CD14-positive monocyte (primary cell): ENCODE measurements around the gene AOPEP. TPM values are rescaled to one million over a fixed set of nuclear protein-coding genes. Genes with fewer than 3 reads are reported as not detected.

Experiments
- DNase-seq, 3 donors: peaks; one replicate each; pipeline ENCODE4 v3.0.0-alpha.2; 2011 to 2022
- H2AFZ ChIP-seq: 2 replicates; pipeline ENCODE4 v1.6.0; 2012; ENCODE audit warnings: mild to moderate bottlenecking, low read depth, low read length, inconsistent platforms; ENCODE audit not compliant: insufficient read depth, poor library complexity, severe bottlenecking
- H3K27ac ChIP-seq, 2 donors: 1 replicate in 1 of 2; 2 replicates in 1 of 2; pipeline ENCODE4 v1.5.1; 2012 to 2013; ENCODE audit warnings: low read length in 2 of 2, control low read depth in 1 of 2, inconsistent platforms in 1 of 2, low read depth in 1 of 2, mild to moderate bottlenecking in 1 of 2
- H3K27me3 ChIP-seq, 2 donors: one replicate each; pipeline versions ENCODE4 v1.6.0 to v1.6.1; 2011 to 2013; ENCODE audit warnings: low read length in 2 of 2; ENCODE audit not compliant: control insufficient read depth in 2 of 2, insufficient read depth in 2 of 2
- H3K36me3 ChIP-seq, 2 donors: replicated peaks in 1 of 2; 1 replicate in 1 of 2; 2 replicates in 1 of 2; pipeline versions ENCODE4 v1.5.1 to v1.6.1; 2012 to 2013; ENCODE audit warnings: low read length in 2 of 2, control low read depth in 1 of 2, inconsistent platforms in 1 of 2, mild to moderate bottlenecking in 1 of 2; ENCODE audit not compliant: insufficient read depth in 2 of 2, control insufficient read depth in 1 of 2
- H3K4me1 ChIP-seq, 2 donors: 1 replicate in 1 of 2; 2 replicates in 1 of 2; pipeline versions ENCODE4 v1.5.1 to v1.6.1; 2012 to 2013; ENCODE audit warnings: low read length in 2 of 2, control low read depth in 1 of 2, inconsistent platforms in 1 of 2, mild to moderate bottlenecking in 1 of 2, moderate library complexity in 1 of 2; ENCODE audit not compliant: insufficient read depth in 2 of 2, control insufficient read depth in 1 of 2
- H3K4me2 ChIP-seq: replicated peaks from 2 replicates; pipeline ENCODE3; 2012; ENCODE audit warnings: low read length, moderate library complexity, mild to moderate bottlenecking; ENCODE audit not compliant: poor library complexity, severe bottlenecking; ENCODE audit errors: extremely low read depth
- H3K4me3 ChIP-seq, 3 experiments: fragments of 200-600 bp in 1 of 3; sonication (generic) in 1 of 3; replicated peaks in 1 of 3; 1 replicate in 2 of 3; 2 replicates in 1 of 3; pipeline ENCODE4 v1.5.1; 2011 to 2013; ENCODE audit warnings: low read length in 3 of 3, mild to moderate bottlenecking in 3 of 3, control low read depth in 2 of 3, low read depth in 2 of 3, inconsistent platforms in 1 of 3, moderate library complexity in 1 of 3
- H3K79me2 ChIP-seq: 2 replicates; pipeline ENCODE4 v1.6.0; 2012; ENCODE audit warnings: mild to moderate bottlenecking, control low read depth, inconsistent platforms, low read length, moderate library complexity; ENCODE audit not compliant: insufficient read depth
- H3K9ac ChIP-seq: 2 replicates; pipeline ENCODE4 v1.6.0; 2017; ENCODE audit warnings: low read length, mild to moderate bottlenecking; ENCODE audit not compliant: insufficient read depth, poor library complexity, severe bottlenecking
- H3K9me3 ChIP-seq, 2 donors: replicated peaks in 1 of 2; 1 replicate in 1 of 2; 2 replicates in 1 of 2; pipeline versions ENCODE4 v1.5.1 to v1.6.1; 2012 to 2013; ENCODE audit warnings: low read length in 2 of 2, control low read depth in 1 of 2; ENCODE audit not compliant: control insufficient read depth in 1 of 2, insufficient read depth in 1 of 2
- H4K20me1 ChIP-seq: 2 replicates; pipeline ENCODE4 v1.6.0; 2012; ENCODE audit warnings: mild to moderate bottlenecking, low read length, control low read depth, moderate library complexity; ENCODE audit not compliant: insufficient read depth
- H3K27ac Mint-ChIP-seq, 7 donors: one replicate each; pipeline ENCODE4 v1.8.0; 2020; ENCODE audit warnings: mild to moderate bottlenecking in 7 of 7, mixed read lengths in 7 of 7, moderate library complexity in 6 of 7, inconsistent platforms in 2 of 7
- H3K27me3 Mint-ChIP-seq, 3 donors: one replicate each; pipeline ENCODE4 v1.8.0; 2021 to 2022; ENCODE audit warnings: low read depth in 3 of 3, mild to moderate bottlenecking in 3 of 3, mixed read lengths in 3 of 3, moderate library complexity in 3 of 3, inconsistent platforms in 1 of 3
- H3K36me3 Mint-ChIP-seq, 2 donors: one replicate each; pipeline ENCODE4 v1.8.0; 2020; ENCODE audit warnings: mixed read lengths in 2 of 2, inconsistent platforms in 1 of 2, mild to moderate bottlenecking in 1 of 2
- H3K4me1 Mint-ChIP-seq: one replicate; pipeline ENCODE4 v1.8.0; 2020; ENCODE audit warnings: mild to moderate bottlenecking, mixed read lengths
- H3K4me3 Mint-ChIP-seq, 2 donors: one replicate each; pipeline ENCODE4 v1.8.0; 2020; ENCODE audit warnings: mild to moderate bottlenecking in 2 of 2, mixed read lengths in 2 of 2, moderate library complexity in 1 of 2
- H3K9me3 Mint-ChIP-seq, 7 donors: one replicate each; pipeline ENCODE4 v1.8.0; 2020 to 2022; ENCODE audit warnings: mixed read lengths in 7 of 7, mild to moderate bottlenecking in 6 of 7, moderate library complexity in 6 of 7, inconsistent platforms in 2 of 7
- CTCF ChIP-seq: fragments of 200-600 bp; IDR thresholded peaks from one replicate; pipeline ENCODE4 v1.8.0; 2022; ENCODE audit warnings: antibody characterized with exemption, mild to moderate bottlenecking
- WGBS: methylation state at CpG from one replicate; pipeline ENCODE4 v1.1.5; 2013; ENCODE audit warnings: missing lambda C conversion rate; ENCODE audit not compliant: insufficient coverage; 5-methylcytosine and 5-hydroxymethylcytosine counted together
- intact Hi-C, 2 donors: fragments of 100-400 bp; cut with micrococcal nuclease; formaldehyde crosslinking; loops; one replicate each; pipeline versions ENCODE4 v1.15.0 to v1.15.1; 2023
- polyA plus RNA-seq, 3 donors: library from polyadenylated mRNA; depleted of rRNA in 1 of 3; unstranded in 2 of 3; stranded (reverse) in 1 of 3; fragments of 300-500 nt in 2 of 3; fragments of >200 nt in 1 of 3; fragmentation: Illumina TruSeq in 2 of 3; gene quantifications; 1 replicate in 2 of 3; 2 replicates in 1 of 3; pipeline ENCODE4 v1.2.3, GENCODE V29; 2012 to 2021

The AOPEP gene
- polyA plus RNA-seq, 3 donors = 3.0 to 4.1 (median 3.1) TPM

- H3K4me1 Mint-ChIP-seq = peaks cover 19% of the 10 kb centered on the region
- H3K27ac Mint-ChIP-seq = no peak overlapping the region
- Histone ChIP-seq H3K27me3 (no peaks in the 10 kb centered on the region), H3K9me3 (no peaks in the 10 kb centered on the region), H2AFZ (no peak overlapping the region), H3K4me2 (no peak overlapping the region), H3K4me3 (no peak overlapping the region), H3K9ac (no peak overlapping the region), H3K27ac (no peak overlapping the region), H3K36me3 (peaks cover 10 to 33% of the 10 kb centered on the region in 2 donors), H3K4me1 (peaks cover 12 to 17% of the 10 kb centered on the region in 2 donors), H3K79me2 (no peaks in the 10 kb centered on the region), H4K20me1 (no peaks in the 10 kb centered on the region)
- WGBS = 100% methylated on average over 4 of the region's 6 CpGs
- no peak for TF ChIP-seq CTCF
- H3K27me3 Mint-ChIP-seq = peaks cover 0 to 1% (median 0%) of the 10 kb centered on the region in 3 donors
- peaks cover 0 to 2% (median 0%) of the 10 kb centered on the region in 7 donors for H3K9me3 Mint-ChIP-seq
- peaks cover 31 to 38% of the 10 kb centered on the region in 2 donors for H3K36me3 Mint-ChIP-seq
- intact Hi-C loops = no loop called here
- DNase-seq = no peak
- no peak overlapping the region for H3K4me3 Mint-ChIP-seq
These were observed 82.6 kb downstream of the AOPEP start for GRCh38 chr9:94808926-94809700.

- peaks cover 16% of the 10 kb centered on the region for H3K4me1 Mint-ChIP-seq
- H3K9ac ChIP-seq = no peak overlapping the region
- DNase-seq = no peak
- H3K4me3 Mint-ChIP-seq = no peak overlapping the region
- no peak overlapping the region for H3K4me2 ChIP-seq
- WGBS = 94% methylated on average over 5 of the region's 6 CpGs
- TF ChIP-seq CTCF = no peak
- H4K20me1 ChIP-seq = no peaks in the 10 kb centered on the region
- H3K9me3 ChIP-seq = no peaks in the 10 kb centered on the region
- no peak overlapping the region for H2AFZ ChIP-seq
- H3K27me3 ChIP-seq = no peaks in the 10 kb centered on the region
- no peak overlapping the region for H3K27ac Mint-ChIP-seq
- peaks cover 0 to 2% (median 0%) of the 10 kb centered on the region in 7 donors for H3K9me3 Mint-ChIP-seq
- no peak overlapping the region for H3K4me3 ChIP-seq
- H3K36me3 ChIP-seq = peaks cover 10 to 33% of the 10 kb centered on the region in 2 donors
- no peak overlapping the region for H3K27ac ChIP-seq
- intact Hi-C loops = no loop called here
- H3K36me3 Mint-ChIP-seq = peaks cover 31 to 40% of the 10 kb centered on the region in 2 donors
- no peaks in the 10 kb centered on the region for H3K79me2 ChIP-seq
- peaks cover 0 to 1% (median 0%) of the 10 kb centered on the region in 3 donors for H3K27me3 Mint-ChIP-seq
- peaks cover 11 to 14% of the 10 kb centered on the region in 2 donors for H3K4me1 ChIP-seq
These were observed 83.3 kb downstream of the AOPEP start for GRCh38 chr9:94809778-94810177.
